GM12873 (cell line): Measurements from ENCODE around the gene HSPA14.

ENCODE experiments used
- TF ChIP-seq, protein P1 (sequence below): IDR thresholded peaks from 2 replicates; pipeline ENCODE4 v1.5.1; 2012; ENCODE audit warnings: low read depth, mild to moderate bottlenecking, moderate library complexity, low read length, control low read depth; ENCODE audit not compliant: insufficient read depth; ENCODE audit errors: missing control alignments

HSPA14 gene

DNA sequence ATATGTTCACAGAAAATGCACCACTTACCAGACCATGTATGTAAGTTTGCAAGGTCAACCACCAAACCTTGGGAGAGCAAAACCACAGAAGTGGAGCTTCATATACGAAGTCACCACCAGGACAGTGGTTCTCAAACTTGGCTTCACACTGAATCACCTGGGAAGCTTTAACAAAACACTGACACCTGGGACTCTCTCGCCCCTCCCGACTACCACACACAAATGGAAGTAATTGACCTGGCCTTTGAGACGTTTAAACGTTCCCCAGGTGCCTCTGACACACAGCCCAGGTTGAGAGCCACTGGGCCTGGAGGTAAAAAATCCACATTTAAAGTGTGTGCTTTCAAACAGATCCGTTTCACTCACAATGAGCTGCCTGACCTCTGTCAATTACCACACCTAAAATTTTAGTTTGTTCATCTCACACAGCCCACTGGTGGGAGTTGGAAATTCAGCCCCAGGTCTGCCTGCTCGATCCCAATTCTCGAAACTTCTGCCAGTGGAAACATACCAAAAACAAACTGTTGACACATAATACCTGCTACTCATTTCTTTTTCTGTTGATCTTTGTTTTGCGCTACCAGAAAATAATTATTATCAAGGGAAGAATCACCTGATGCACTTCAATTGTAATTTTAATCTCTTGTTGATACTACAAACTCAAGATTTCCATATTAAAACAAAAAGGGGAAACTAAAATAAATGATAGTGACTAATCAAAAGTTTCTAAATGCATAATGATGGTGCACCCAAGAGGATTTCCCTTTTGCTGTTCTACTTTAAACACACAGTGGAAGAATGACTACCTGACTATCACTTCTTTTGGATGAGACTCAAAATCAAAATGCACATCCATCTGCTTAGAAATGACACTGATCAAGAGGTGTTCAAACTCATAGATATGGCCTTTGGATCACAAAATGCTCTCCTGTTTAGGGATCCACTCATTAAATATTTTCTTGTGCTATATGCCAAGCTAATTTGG, 26.8 kb upstream of the HSPA14 start:
- TF ChIP-seq, protein P1, sequence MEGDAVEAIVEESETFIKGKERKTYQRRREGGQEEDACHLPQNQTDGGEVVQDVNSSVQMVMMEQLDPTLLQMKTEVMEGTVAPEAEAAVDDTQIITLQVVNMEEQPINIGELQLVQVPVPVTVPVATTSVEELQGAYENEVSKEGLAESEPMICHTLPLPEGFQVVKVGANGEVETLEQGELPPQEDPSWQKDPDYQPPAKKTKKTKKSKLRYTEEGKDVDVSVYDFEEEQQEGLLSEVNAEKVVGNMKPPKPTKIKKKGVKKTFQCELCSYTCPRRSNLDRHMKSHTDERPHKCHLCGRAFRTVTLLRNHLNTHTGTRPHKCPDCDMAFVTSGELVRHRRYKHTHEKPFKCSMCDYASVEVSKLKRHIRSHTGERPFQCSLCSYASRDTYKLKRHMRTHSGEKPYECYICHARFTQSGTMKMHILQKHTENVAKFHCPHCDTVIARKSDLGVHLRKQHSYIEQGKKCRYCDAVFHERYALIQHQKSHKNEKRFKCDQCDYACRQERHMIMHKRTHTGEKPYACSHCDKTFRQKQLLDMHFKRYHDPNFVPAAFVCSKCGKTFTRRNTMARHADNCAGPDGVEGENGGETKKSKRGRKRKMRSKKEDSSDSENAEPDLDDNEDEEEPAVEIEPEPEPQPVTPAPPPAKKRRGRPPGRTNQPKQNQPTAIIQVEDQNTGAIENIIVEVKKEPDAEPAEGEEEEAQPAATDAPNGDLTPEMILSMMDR: no peak

DNA sequence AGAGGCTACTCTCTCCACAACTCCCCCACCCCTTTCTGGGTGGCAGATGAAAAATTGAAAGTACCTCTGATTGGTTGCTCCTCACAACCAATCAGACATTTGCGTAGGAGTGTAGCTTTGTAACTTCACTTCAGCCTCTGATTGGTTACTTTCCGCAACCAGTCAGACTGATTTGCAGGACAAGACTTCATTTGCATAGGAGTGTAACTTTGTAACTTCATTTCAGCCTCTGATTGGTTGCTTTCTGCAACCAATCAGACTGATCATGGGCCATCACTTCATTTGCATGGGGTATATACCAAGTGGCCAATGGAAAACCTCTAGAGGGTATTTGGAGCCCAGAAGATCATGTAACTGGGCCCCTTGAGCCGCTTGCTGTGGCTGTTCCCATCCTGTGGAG, 25.8 kb upstream of the HSPA14 start:
- TF ChIP-seq, protein P1: no peak

DNA sequence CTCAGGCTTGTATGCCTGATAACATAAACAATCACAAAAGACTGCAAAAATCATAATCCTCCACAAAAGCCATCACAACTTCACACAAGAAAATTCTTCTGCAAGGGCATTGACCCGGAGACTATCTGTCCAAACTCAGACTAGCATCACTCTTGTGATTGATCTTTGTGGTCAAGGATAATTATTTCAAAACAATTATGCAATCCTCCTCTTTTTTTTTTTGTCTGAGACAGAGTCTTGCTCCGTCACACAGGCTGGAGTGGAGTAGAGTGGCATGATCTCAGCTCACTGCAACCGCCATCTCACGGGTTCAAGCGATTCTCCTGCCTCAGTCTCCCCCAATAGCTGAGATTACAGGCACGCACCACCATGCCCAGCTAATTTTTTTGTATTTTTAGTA, 22.4 kb upstream of the HSPA14 start:
- TF ChIP-seq, protein P1: no peak

DNA sequence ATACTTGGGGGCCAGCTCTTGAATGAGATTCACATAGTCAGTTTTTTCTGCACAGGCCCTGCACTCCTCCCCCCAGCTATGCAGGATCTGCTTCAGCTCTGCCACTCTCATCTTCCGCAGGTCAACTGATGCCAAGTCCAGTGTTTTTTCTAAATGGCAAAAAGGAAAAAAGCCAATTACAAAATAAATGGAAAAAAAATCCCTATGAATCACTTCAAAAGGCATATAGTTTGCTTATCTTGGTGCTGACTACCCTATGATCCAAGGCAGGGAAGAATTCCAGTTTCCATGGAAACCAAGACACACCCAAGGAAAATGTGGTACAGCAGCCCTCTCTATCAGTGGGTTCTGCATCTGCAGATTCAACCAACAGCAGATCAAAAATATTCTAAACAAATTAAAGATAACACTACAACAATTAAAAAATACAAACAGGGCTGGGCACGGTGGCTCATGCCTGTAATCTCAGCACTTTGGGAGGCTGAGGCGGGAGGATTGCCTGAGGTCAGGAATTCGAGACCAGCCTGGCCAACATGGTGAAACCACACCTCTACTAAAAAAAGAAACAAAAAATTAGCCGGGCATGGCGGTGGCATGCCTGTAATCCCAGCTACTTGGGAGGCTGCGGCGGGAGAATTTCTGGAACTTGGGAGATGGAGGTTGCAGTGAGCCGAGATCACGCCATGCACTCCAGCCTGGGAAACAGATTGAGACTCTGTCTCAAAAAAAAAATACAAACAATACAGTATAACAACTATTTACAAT, 17.9 kb upstream of the HSPA14 start:
- TF ChIP-seq, protein P1: no peak

DNA sequence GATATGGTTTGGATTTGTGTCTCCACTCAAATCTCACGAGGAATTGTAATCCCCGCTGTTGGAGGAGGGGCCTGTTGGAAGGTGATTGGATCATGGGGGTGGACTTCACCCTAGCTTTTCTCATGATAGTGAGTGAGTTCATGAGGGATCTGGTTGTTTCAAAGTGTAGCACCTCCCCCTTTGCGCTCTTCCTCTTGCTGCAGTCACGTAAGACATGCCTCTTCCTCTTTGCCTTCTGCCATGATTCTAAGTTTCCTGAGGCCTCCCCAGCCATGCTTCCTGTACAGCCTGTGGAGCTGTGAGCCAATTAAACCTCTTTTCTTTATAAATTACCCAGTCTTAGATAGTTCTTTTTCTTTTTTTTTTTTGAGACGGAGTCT, 17.3 kb upstream of the HSPA14 start:
- TF ChIP-seq, protein P1: no peak

DNA sequence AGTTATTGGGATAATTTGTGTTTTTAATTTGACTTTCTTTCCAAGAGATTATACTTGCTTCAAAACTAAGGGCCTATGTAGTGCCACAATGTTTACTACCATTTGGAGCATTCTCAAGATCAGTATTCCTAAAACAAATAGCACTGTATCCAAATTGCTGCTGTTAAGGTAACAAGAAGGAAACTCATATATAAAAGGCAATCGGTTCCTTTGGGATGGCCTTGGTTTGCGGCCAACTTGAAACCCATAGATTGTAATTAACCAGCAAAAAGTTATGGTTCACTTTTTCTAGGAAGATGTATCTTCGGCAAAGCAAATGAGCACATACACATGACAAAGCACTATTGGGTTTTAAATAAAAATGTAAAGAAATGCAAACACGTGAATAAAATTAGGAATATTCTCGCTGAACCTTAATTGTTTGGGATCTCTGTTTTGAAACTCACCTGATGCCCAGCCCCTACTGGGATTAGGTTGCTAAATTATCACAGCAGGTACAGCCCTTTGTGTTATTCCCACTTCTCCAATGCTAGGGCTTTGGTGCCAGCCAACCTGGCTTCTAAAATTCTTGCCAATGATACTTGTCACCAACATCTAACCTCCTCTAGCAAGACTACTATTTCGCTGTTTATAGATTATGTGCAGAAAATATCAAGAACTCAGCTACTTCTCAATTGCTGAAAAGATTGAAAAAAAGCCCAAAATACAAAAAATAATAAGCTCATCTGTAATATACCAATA, 16.3 kb upstream of the HSPA14 start:
- TF ChIP-seq, protein P1: no peak
